WERI-Rb-1 (cell line): ENCODE results near the gene SYTL1.

Source experiments
- DNase-seq: peaks from one replicate; pipeline ENCODE4 v3.0.0-alpha.2; 2020
- H3K27ac ChIP-seq: fragments of 250-450 bp; sonication (Bioruptor Pico); 2 replicates; pipeline ENCODE4 v1.5.1; 2020; ENCODE audit warnings: mild to moderate bottlenecking, moderate library complexity
- H3K27me3 ChIP-seq: fragments of 250-450 bp; sonication (Bioruptor Pico); 2 replicates; pipeline ENCODE4 v1.5.1; 2021; ENCODE audit warnings: mild to moderate bottlenecking, low read depth, moderate library complexity; ENCODE audit not compliant: insufficient read depth, severe bottlenecking
- H3K36me3 ChIP-seq: fragments of 250-450 bp; sonication (Bioruptor Pico); 2 replicates; pipeline ENCODE4 v1.5.1; 2020; ENCODE audit warnings: mild to moderate bottlenecking, moderate library complexity
- H3K4me3 ChIP-seq: 2 replicates; pipeline ENCODE4 v1.5.1; 2011; ENCODE audit warnings: low read depth, mild to moderate bottlenecking, control low read depth, low read length
- H3K9me3 ChIP-seq: fragments of 250-450 bp; sonication (Bioruptor Pico); 2 replicates; pipeline ENCODE4 v1.5.1; 2021; ENCODE audit warnings: mild to moderate bottlenecking, moderate library complexity; ENCODE audit not compliant: severe bottlenecking
- TF ChIP-seq, protein P1 (sequence below): IDR thresholded peaks from 2 replicates; pipeline ENCODE4 v1.5.1; 2011; ENCODE audit warnings: low read depth, mild to moderate bottlenecking, control low read depth, inconsistent platforms, low read length

SYTL1 gene

GRCh38 chr1:27331426-27331825 is 10.4 kb upstream of the SYTL1 start:
- Histone ChIP-seq H3K36me3 (peaks cover 49% of the 10 kb centered on the region), H3K27me3 (no peaks in the 10 kb centered on the region), H3K4me3 (no peak overlapping the region), H3K27ac (no peak overlapping the region), H3K9me3 (no peaks in the 10 kb centered on the region)
- no peak for DNase-seq
- TF ChIP-seq, protein P1, sequence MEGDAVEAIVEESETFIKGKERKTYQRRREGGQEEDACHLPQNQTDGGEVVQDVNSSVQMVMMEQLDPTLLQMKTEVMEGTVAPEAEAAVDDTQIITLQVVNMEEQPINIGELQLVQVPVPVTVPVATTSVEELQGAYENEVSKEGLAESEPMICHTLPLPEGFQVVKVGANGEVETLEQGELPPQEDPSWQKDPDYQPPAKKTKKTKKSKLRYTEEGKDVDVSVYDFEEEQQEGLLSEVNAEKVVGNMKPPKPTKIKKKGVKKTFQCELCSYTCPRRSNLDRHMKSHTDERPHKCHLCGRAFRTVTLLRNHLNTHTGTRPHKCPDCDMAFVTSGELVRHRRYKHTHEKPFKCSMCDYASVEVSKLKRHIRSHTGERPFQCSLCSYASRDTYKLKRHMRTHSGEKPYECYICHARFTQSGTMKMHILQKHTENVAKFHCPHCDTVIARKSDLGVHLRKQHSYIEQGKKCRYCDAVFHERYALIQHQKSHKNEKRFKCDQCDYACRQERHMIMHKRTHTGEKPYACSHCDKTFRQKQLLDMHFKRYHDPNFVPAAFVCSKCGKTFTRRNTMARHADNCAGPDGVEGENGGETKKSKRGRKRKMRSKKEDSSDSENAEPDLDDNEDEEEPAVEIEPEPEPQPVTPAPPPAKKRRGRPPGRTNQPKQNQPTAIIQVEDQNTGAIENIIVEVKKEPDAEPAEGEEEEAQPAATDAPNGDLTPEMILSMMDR: no peak

DNA sequence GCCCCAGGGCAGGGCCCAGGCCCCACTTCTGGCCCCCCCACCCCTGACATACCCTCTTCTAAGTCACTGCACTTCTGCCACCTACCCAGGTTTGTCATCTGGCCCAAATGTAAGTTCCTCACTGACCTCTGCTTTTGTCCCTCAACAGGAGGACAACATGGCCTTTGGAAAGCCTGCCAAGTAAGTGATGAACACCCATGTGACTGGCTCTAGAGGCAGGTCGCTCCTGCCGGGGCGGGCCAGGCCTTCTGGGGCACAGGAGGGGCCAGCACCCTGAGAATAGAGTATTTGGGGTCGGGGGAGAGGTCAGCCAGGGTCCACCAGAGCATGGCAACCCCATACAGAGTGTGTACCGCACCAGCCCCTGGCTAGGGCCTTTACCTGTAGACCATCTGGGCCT is 9.9 kb upstream of the SYTL1 start:
- DNase-seq: no peak
- TF ChIP-seq, protein P1: no peak
- no peak overlapping the region for H3K4me3 ChIP-seq
- H3K27me3 ChIP-seq: no peaks in the 10 kb centered on the region
- peaks cover 49% of the 10 kb centered on the region for H3K36me3 ChIP-seq
- H3K27ac ChIP-seq: no peak overlapping the region
- H3K9me3 ChIP-seq: no peaks in the 10 kb centered on the region

- DNase-seq: peak; percentile 66
- Histone ChIP-seq H3K36me3 (peaks cover 49% of the 10 kb centered on the region), H3K27me3 (no peaks in the 10 kb centered on the region), H3K9me3 (no peaks in the 10 kb centered on the region), H3K27ac (no peak overlapping the region), H3K4me3 (no peak overlapping the region)
- TF ChIP-seq, protein P1: peak; percentile 92
These were observed 9.1 kb upstream of the SYTL1 start for GRCh38 chr1:27332536-27333281.

DNA sequence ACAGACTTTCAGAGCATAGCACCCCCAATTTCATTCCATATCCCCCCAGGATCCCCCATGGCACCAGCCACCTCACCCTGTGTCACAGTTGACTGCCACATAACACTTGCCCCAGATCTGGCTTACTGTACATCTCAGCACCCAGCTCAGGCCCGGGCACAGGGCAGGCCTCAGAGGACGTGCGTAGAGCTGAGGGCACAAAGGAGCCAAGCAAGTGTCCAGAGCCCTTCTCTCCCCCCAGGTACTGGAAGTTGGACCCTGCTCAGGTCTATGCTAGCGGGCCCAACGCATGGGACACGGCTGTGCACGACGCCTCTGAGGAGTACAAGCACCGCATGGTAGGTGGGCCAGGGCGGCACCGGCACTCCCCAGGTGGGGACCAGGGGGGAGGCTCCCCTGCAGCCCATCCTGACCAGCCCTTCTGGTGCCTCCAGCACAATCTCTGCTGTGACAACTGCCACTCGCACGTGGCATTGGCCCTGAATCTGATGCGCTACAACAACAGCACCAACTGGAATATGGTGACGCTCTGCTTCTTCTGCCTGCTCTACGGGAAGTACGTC is 8.0 kb upstream of the SYTL1 start:
- TF ChIP-seq, protein P1: no peak
- Histone ChIP-seq H3K9me3 (no peaks in the 10 kb centered on the region), H3K4me3 (no peak overlapping the region), H3K27me3 (no peaks in the 10 kb centered on the region), H3K36me3 (peaks cover 42% of the 10 kb centered on the region), H3K27ac (no peak overlapping the region)
- DNase-seq: no peak

DNA sequence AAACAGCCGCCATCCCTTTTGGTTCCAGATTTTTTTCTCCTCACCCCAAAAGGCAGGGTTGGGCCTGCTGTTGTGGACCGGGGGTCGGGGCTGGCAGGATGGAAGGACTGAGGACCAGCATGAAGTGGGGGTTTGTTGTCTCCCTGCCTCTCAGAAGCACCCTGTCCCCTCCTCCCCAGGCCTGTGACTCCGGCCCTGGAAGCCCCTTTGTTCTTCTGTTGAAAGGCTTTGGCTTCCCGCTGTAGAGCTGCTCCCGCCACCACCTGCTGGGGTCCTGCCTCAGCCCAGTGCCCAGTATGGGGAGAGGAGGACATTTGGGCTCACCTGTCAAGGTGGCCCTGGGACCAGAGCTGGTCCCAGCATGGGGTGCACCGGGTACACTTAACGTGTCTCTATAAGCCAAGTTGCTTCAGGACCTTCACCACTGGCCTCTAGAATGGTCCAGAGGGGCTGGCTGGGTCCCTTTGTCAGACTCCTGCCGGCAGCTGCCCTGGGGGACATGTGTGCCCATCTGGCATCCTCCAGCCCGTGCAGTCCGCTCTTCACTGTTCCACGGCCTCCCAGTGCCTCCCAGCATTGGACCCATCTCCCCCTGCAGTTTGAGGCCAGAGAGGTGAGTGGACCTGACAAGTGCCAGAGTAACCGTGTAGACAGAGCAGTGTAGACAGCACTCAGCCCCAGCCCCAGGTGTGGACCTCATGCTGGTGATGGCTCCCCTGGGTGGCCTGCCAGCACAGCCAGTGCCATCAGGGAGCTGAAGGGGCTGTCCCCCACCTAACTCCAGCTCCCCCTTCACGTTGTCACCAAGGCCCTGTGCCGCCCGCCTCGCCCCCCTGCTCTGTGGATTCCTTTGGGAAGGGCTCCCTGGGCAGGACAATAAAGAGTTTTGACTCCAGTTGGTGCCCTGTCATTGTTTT is 6.1 kb upstream of the SYTL1 start:
- TF ChIP-seq, protein P1: no peak
- peaks cover 31% of the 10 kb centered on the region for H3K36me3 ChIP-seq
- no peaks in the 10 kb centered on the region for H3K27me3 ChIP-seq
- DNase-seq: no peak
- no peaks in the 10 kb centered on the region for H3K9me3 ChIP-seq
- H3K4me3 ChIP-seq: no peak overlapping the region
- H3K27ac ChIP-seq: no peak overlapping the region
